ENCODE results near the gene DPP6.

DPP6 gene

DNA sequence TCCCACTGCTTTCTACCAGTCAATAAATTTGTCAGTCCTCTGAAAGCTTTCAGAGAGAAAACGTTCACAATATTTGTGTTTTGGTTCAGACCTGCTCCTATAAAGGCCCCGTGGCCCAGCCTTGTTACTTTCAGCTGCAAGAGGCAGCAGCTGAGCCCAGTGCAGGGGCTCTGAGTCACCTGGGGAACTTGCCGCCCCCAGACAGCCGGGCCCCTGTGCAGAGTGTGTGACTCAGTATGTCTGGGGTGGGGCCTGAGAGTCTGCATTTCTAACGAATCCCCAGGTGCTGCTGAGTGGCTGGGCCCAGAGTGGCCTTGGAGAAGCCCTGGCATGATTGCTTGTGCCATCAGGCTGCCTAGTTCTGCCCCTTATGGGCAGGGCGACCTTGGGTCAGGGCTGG, 647.2 kb downstream of the DPP6 start:
- DNase-seq (ENCODE audit: low spot score) = no peak

DNA sequence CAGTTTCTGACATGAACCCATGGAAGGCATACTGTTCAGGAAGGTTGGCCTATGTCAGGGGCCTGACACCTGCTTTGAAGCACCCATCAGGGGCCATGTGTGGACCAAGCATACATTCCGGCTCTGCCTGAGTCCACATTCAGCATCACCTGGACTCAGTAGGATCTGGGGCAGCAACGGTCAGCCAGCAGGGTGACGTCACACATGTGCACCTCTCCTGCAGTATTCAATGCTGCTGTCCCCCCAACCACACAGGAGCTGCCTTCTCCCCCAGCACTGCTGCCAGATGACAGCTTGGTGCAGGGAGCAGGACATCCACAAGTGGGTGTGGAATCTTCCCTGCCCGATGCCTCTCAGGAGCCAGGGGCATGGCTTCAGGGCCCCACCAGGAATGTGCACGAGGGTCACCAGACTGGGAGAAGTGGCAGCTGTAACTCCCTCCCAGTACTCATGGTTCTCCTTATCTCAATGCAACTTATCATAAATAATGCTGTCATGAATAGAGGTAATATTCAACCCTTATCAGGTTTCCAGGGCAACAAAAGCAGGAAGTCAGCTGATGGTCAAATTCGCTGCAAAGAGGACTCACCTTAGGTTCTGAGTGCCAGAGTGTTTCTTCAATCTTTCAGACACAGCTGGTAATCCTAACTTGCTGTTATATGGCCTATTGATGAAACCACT, 657.8 kb downstream of the DPP6 start:
- no peak for DNase-seq (ENCODE audit: low spot score)

DNA sequence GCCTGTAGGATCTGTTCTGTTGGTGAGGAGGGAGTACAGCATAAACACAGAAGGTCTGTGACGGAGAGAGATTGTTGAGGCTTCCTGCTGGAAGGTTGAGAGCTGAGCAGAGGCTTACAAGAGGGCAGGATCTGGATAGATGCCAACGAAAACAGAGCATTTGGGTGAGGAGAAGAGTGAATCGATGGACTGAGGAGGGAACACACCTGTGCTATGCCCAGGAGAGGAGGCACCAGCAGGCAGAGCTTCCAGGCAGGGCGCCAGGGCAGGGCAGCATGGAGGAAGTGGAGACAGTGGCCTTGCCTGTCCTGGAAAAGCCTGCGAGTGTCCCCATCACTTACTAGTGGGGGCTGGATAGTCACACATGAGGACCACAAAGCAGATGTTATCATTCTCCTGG, 667.8 kb downstream of the DPP6 start:
- DNase-seq (ENCODE audit: low spot score) = no peak

DNA sequence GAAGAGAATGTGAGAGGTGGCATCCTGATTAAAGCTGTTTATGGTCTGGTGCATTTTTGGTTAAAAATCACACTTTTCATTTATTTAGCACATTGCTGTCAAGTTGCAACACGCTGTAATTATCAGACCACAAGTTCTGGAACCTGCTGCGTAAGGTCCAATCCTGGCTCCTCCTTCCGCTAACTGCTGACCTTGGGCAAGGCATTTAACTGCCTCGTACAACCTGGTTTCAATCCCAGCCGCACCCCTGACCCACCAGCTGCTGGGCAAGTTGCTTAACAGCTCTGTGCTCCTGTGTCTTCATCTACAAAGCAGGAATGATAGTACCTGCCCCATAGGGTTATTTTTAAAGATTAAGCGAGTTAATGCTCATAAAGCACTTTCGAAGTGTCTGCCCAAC, 668.9 kb downstream of the DPP6 start:
- DNase-seq (ENCODE audit: low spot score) = no peak

DNA sequence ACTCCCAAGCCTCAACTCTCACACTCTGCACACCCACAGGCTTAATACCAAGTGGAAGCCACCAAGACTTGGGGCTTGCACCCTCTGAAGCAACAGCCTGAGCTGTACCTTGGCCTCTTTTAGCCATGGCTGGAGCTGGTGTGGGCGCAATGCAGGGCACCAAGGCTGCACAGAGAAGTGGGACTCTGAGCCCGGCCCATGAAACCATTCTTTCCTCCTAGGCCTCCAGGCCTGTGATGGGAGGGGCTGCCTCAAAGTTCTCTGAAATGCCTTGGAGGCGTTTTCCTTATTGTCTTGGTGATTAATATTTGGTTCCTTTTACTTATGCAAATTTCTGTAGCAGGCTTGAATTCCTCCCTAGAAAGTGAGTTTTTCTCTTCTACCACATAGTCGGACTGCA, 674.2 kb downstream of the DPP6 start:
- no peak for DNase-seq (ENCODE audit: low spot score)

DNA sequence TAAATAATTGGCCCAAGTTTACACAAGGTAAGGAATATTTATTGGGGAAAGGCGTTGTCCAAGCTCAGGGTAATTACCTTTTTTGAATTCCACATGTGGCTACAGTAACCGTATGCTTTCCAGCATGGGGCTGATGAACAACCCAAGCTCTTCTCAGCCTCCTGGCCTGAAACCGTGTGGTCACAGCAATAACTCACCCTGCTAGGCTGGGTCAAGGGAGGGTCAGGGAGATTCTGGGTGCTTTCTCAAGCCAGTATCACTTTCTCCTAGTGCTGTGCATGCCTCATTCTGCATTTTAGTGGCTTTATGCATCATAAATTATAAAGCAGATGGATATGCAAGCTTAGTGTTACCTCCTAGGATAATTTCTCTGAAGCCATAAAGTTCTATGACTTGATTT, 676.9 kb downstream of the DPP6 start:
- DNase-seq (ENCODE audit: low spot score) = no peak

DNA sequence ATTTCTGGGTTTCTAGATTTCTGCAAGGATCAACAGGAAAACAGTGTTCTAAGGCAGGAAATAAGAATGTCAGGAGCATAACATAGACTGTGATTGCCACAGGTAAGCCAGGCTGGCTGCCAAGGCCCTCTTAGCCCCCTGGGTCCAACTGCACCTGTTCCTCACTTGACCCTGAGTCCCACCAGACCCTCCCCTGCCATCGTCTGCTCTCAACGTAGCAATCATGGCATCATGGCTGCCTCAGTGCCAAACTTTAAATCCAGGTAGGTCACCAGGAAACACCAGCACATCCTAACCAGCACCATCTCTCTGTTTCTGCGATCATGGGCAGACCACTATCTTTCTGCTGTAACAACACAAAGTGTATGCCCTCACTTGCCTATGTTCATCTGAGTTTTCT, 683.6 kb downstream of the DPP6 start:
- DNase-seq (ENCODE audit: low spot score) = no peak

DNA sequence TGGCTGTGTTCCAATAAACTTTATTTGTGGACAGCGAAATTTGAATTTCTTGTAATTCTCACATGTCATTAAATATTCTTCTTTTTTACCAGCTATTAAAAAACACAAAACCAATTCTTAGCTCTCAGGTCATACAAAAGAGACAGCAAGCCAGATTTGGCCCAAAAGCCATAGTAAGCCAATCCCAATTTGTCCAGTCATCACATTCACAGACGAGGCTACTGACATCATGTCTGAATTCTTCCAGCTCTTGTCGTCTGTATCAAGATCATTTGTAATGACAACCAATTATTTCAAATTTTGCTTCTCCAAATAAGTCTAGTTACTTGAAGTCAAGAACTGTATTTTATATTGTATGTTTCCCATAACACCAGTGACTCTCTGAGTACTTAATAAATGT, 684.2 kb downstream of the DPP6 start:
- no peak for DNase-seq (ENCODE audit: low spot score)

DNA sequence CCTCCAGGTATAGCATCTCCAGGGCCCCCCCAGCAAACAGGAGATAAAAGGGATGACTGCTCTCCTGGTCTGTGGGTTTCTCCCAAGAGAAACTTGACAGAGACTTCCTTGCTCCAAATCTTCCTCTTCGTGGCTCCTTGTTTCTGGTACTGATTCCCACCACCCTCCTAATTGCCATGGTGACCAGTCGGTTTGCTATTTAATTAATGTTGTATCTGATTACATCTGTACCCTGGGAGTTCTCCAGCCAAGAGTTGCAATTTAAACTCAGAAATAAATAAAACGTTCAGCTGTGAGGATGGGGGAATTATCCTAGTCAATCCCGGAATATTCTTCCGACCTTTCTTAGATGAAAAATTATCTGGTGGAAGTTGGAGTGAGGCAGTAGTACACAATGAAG, 686.0 kb downstream of the DPP6 start:
- DNase-seq (ENCODE audit: low spot score) = no peak

DNA sequence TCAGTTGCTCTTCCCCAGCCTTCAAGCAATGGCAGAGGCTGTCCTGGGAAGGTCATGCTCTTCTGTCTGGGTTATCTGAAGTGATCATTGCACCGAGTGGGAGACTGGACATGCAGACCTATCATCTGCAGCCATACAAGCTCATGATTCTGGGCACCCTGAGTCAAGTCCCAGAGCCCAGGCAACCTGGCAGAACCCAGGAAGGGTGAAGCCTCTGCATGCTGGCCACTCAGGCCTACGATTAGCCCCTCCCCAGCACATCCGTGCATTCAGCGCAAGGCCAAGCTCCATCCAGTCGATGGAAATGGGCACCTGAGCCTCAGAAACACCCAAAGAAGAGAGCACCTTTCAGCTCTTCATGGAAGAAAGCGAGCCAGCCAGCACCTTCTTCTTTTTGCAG, 688.9 kb downstream of the DPP6 start:
- no peak for DNase-seq (ENCODE audit: low spot score)

DNA sequence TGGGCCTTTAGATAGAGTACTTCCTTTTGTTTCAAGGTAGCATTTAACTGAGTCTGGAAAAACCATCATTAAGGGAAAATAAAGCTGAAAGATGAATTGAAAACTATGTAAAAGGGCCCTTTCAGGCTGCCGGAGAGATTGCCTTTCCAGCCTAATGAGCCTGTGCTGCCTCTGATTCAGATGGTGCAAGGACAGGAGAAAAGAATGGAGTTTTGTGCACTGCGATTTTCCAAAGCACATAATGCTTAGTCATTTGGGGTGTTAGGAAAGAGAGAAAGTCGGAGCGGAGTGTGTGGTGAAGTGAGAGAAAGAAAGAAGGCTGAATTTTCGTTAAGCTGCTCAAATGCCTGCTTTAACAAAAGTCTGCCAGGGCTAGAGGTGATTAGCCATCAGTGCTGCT, 691.0 kb downstream of the DPP6 start:
- DNase-seq (ENCODE audit: low spot score) = no peak

DNA sequence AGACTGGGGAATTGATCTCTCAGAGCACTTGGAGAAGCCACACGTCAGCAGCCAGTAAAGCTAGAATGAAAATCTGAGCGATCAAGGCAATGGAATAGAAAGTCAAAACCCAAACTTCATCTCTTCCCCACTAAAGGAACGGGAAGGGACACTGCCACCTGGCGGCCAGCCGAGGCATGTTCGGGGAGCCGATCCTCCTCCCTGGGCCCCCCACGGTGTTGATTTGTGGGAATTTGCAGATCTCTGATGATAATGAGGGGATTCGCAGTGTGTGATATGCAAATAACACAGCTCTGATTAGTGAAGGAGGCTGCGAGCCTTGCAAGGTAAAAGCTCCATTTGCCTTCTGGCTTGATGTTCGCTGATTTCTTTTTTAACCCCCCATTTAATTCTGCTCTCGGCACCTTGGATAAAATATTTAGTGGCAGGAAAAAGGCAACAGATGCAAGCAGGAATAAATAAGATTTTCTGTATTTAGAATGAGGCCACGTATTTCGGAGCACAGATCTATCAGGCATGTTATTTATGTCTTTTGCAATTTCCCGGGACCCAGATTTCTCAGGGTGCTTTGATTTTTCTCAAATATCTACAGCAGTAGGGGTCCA, 692.2 kb downstream of the DPP6 start:
- DNase-seq (ENCODE audit: low spot score) = peak; percentile 29

DNA sequence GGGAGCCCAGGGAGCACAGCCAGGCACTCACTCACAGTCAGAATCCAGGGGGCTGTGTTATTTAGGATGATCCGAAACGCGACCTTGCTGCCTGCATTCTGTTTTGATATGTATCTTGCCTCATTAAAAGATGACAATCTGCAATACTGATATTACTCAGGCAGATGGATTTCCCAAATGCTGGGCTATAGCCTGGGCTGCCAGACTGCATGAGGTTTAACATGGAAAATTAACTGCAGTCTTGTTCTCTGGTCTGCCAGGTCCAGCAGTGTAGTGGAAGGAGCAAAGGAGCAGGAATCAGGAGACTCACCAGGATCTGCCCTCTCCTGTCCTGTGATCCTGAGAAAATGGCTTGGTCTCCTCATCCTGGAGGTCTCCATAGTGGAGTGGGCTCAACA, 692.7 kb downstream of the DPP6 start:
- DNase-seq (ENCODE audit: low spot score) = no peak

DNA sequence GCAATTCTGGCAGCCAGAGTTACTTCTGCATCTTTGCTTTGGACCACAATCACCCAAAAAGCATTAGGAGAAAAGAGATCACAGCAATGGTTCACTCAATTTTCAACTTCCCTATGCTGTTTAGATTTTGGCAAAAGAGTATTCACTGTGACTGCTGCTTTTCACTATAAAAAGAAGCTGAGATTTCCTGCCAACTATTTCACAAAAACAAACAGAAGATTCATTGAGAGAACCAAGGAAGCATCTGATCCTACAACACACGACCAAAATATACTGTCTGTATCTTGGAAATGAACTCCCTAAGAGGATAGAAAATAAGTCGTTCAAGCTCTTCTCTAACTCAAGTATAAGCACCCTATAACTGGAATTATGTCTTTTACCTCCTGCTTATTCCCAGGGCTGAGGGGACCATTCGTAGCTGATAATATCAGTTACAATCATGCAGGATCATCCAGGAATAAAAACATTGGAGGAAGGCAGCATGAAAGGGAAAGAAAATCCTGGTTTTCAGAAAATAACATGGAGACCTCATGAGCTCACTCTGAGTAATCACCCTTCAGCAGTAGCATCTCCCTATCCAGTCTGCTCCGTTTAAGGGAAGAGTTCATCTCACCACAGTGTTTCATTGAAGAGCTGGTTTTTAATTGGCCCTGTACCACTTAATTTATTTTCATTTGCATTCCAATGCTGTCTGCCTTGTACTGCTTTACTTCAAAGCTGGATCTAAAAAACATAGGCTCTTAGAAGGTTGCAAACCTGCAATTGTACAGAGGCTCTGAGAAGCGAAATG, 694.6 kb downstream of the DPP6 start:
- DNase-seq (ENCODE audit: low spot score) = no peak

DNA sequence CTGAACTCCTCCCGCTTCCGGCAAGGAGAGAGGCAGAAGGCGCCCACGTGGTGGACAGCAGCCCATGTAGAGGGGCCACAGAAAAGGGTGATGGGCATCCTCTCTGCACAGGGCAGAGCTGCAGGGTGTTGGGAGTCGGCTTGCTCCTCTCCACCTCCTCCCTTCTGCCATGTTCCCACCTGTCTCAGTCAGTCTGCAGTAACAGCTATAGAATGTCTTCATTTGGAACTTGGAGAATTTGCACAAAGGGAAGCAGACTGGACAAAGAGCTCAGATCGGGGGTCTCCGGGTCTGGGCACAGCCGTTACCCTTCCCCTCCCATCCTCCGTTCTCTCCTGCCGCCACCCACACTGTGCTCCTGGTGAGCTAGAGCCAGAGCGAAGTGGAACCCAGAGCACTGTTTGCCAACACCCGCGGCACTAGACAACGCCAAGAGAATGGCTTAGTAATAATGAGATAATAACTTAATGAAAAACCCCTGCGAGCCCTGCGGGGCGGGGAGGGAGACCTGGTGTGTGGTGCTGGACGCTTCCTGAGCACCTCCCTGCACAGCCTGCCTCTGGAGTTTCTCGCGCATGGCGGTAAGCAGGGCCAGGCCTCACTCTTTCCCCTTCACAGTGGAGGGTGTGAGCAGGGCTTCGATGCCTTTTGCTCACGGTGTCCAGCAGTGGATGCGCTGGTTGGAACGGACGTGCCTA, 696.0 kb downstream of the DPP6 start:
- DNase-seq (ENCODE audit: low spot score) = no peak

DNA sequence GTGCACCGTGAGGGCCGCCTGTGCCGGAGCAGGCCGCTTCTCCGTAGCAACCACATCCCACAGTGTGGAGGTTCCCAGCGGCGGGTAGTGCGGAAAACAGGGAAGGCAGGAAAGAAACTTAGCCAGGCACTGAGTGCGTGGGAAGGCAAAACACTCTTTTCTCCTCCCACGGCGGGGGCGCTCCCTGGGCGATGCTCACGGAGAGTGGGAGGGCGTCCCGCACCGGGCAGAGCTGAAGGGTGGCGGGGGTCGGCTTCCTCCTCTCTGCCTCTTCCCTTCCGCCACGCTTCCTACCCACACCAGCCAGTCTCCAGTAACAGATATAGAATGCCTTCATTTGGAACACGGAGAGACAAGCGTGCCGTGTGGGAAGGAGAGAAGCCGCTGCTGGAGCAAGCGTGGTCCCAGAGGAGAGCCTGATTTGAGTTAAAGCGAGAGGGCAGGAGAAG, 698.2 kb downstream of the DPP6 start:
- DNase-seq (ENCODE audit: low spot score) = no peak

DNA sequence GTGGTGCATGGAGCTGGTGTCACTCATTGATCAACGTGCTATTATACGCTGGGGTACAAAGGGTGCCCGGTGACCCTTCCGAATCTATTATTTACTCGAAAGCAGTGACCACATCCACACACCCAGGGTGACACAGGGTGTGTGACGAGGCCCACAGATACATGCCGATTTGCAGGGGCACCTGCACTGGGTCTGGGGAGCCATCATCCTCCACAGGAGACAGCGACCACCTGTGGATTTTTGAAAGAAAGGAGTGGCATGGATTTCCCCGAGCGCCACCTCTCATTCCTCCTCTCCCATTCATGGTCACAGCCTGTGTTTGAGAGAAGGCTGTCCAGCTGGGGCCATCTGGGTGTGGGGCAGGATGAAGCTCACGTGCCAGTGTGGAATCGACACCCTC, 701.0 kb downstream of the DPP6 start:
- DNase-seq (ENCODE audit: low spot score) = no peak

DNA sequence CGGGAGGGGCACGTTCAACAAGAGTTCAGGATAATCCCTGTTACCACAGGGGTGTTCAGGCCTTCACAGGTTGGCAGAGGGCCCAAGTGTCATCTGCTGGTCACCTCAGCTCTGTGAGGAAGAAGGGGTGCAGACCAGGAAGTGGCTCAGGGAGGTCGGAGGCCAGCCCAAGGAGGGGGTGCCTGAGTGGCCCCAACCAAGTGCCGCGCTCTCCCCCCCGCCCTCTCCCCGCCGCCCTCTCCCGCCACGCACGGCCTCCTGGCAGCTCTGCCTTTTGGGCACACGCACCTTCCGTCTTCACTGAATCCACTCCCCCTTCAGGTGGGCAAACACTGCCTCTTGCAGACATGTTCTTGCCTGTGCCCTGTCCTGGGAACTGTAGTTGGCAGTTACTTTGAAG, 705.6 kb downstream of the DPP6 start:
- no peak for DNase-seq (ENCODE audit: low spot score)

DNA sequence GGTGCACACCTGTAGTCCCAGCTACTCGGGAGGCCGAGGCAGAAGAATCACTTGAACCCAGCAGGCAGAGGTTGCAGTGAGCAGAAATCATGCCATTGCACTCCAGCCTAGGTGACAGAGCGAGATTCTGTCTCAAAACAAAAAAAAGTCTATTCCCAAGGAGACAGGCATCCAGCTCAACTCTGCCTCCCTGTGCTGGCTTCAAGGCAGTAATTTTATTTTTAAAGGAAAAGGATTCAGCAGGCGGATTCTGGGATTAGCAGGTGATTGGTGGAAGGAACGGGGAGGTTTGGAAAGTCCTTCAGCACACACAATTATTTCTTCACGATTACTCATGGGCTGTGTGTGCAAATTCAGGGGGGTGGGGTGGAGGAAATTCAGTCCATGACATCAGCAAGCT, 707.8 kb downstream of the DPP6 start:
- DNase-seq (ENCODE audit: low spot score) = no peak

DNA sequence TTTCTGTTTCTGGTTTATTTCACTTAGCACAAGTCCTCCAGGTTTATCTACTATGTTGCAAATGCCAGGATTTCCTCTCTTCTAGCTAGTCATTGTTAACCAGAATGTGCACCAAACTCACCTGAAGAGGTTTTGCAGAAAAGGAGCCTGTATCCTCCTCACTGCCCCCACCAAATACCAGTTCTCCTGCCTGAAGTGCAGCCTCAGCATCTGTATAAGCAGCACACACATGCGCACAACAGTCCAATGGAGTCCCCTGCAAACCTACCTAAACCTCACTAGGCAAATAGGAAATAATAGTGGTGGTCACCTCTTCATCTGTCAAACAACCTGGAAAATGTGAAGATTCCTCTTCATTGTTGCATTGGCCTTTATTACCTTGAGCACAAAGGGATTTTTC, 712.9 kb downstream of the DPP6 start:
- DNase-seq (ENCODE audit: low spot score) = no peak

DNA sequence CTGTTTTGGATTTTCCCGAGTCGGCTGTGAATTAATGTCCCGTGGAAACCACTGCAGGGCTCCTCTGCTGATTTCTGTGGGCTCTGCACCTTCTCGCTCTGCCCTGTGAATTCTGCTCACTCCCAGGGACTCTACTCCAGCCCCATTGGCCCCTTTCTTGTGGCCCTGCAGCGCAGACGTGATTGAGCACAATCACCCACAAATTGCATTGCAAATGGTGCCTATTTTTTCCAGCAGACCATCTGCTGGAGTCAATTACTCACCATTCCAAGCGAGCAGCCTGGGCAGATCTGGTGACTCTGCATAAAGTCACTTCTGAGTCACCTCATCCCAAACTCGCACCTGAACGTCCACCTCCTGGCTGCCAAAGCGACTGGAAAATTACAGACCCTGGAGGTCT, 714.9 kb downstream of the DPP6 start:
- DNase-seq (ENCODE audit: low spot score) = no peak

DNA sequence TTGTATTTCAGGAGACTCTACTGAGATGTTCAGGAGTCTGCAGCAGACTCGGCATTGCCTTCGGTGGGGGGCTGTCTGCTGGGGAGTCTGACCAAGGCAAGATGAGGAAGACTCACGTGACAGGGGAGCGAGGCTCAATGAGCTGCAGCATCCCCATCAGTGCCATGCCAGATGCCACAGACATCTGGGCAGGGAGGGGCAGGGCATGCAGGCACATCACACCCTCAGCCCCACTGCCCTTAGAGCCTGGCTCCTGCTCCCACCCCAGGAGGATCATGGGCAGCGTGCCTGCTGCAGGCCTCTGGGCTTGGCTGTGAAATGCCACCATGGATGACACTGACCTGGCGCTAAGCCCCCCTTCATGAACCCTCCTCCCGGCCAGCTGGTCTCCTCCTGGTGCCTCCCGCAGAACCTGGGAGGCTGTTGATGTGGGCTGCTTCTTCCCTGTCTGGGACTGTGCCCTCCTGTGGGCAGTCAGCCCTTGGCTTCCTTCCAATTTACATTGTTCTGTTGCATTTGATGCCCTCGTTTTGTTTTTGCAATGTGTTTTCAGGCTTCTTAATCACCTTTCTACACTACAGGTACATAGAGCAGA, 715.7 kb downstream of the DPP6 start:
- DNase-seq (ENCODE audit: low spot score) = no peak

All from activated CD4-positive, alpha-beta T cell treated with anti-CD3 and anti-CD28 coated beads, Interleukin-2, Interleukin-4, amounts not matched to agents 100 ng/mL and 50 ng/mL, durations not matched to agents 16 hours and 8 hours (primary cell).